Brain microvascular endothelial cell (primary cell): Measurements from ENCODE around the gene ADGRB3.

Source experiments
- DNase-seq: peaks from one replicate; pipeline ENCODE4 v3.0.0-alpha.2; 2020
- H3K27ac ChIP-seq: fragments of 250-450 bp; sonication (Bioruptor Pico); 2 replicates; pipeline ENCODE4 v1.5.1; 2020; ENCODE audit warnings: mild to moderate bottlenecking, moderate library complexity
- H3K27me3 ChIP-seq: fragments of 250-450 bp; sonication (Bioruptor Pico); replicated peaks from 2 replicates; pipeline ENCODE4 v1.5.1; 2020; ENCODE audit warnings: mild to moderate bottlenecking
- H3K36me3 ChIP-seq: fragments of 250-450 bp; sonication (Bioruptor Pico); replicated peaks from 2 replicates; pipeline ENCODE4 v1.5.1; 2020; ENCODE audit warnings: mild to moderate bottlenecking
- H3K4me3 ChIP-seq: 2 replicates; pipeline ENCODE4 v1.5.1; 2011; ENCODE audit warnings: low read depth, mild to moderate bottlenecking, control low read depth, low read length, moderate library complexity
- in situ Hi-C: cut with HindIII; loops from 2 replicates; pipeline ENCODE4 v1.10.0; 2017; ENCODE audit warnings: low sequenced_read_pairs, low pct_ligation_motif_present
- TF ChIP-seq, protein P1 (sequence below): IDR thresholded peaks from 2 replicates; pipeline ENCODE4 v1.5.1; 2011; ENCODE audit warnings: low read depth, mild to moderate bottlenecking, moderate library complexity, low read length, control low read depth, inconsistent platforms; ENCODE audit errors: missing control alignments

The ADGRB3 gene

DNA sequence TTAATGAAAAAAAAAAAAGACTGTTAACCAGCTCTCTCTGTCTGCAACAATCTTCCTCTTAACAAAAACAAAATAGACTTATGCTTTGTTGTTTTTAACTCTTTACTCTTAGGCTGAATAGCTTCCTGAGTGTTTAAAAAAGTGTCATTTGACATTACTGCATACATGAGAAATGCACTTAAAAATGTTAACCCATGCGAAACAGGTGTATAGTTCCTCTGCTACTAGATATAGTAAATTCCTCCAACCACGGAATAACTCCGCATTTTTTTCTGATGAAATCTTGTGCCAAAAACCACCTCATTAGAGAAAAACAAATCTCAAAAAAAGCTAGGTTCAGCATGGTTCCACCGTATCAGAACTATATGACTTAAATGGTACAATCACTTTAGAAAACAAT lies 426.0 kb downstream of the ADGRB3 start:
- no peaks in the 10 kb centered on the region for H3K36me3 ChIP-seq
- in situ Hi-C loops = no loop called here
- H3K27ac ChIP-seq = no peak overlapping the region
- TF ChIP-seq, protein P1, sequence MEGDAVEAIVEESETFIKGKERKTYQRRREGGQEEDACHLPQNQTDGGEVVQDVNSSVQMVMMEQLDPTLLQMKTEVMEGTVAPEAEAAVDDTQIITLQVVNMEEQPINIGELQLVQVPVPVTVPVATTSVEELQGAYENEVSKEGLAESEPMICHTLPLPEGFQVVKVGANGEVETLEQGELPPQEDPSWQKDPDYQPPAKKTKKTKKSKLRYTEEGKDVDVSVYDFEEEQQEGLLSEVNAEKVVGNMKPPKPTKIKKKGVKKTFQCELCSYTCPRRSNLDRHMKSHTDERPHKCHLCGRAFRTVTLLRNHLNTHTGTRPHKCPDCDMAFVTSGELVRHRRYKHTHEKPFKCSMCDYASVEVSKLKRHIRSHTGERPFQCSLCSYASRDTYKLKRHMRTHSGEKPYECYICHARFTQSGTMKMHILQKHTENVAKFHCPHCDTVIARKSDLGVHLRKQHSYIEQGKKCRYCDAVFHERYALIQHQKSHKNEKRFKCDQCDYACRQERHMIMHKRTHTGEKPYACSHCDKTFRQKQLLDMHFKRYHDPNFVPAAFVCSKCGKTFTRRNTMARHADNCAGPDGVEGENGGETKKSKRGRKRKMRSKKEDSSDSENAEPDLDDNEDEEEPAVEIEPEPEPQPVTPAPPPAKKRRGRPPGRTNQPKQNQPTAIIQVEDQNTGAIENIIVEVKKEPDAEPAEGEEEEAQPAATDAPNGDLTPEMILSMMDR = no peak
- no peak for DNase-seq
- no peak overlapping the region for H3K4me3 ChIP-seq
- no peaks in the 10 kb centered on the region for H3K27me3 ChIP-seq

DNA sequence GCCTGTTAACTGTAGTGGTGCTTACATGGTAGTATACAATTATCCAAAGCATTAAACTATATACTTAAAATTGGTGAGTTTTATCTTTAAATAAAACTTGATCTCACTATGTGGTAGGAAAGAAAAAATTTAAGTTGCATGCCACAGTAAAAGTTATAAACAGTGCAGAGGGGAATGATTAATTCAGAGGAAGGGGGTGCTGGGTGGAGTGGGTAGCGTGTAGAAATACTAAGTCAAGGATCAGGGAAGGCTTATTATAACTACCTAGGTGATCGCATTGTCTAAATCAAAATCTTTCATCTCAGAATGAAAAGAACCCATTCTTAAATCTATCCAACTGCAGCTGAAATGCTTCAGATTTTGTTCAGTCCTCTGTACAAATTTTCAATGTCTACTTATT lies 428.3 kb downstream of the ADGRB3 start:
- no peaks in the 10 kb centered on the region for H3K27me3 ChIP-seq
- TF ChIP-seq, protein P1 = no peak
- H3K4me3 ChIP-seq = no peak overlapping the region
- no peaks in the 10 kb centered on the region for H3K36me3 ChIP-seq
- DNase-seq = no peak
- in situ Hi-C loops = no loop called here
- no peak overlapping the region for H3K27ac ChIP-seq

DNA sequence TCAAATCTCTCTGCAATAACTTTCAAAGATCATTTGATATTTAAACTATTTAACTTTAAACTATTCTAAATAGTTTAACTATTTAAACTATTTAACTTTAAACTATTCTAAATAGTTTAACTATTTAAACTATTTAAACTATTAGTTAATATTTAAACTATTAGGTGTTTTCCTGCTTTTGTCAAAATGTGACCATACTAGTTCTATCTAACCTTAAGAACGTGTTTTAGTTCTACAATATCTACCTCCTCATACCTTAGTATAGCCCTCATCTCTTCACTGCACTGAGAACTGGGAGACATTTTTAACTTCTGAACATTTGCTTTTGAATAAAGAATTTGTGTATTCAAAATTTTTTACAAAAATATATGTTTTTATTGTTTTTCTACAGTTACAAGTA lies 429.1 kb downstream of the ADGRB3 start:
- Histone ChIP-seq H3K4me3 (no peak overlapping the region), H3K27ac (no peak overlapping the region), H3K36me3 (no peaks in the 10 kb centered on the region), H3K27me3 (no peaks in the 10 kb centered on the region)
- DNase-seq = no peak
- in situ Hi-C loops = no loop called here
- TF ChIP-seq, protein P1 = no peak

DNA sequence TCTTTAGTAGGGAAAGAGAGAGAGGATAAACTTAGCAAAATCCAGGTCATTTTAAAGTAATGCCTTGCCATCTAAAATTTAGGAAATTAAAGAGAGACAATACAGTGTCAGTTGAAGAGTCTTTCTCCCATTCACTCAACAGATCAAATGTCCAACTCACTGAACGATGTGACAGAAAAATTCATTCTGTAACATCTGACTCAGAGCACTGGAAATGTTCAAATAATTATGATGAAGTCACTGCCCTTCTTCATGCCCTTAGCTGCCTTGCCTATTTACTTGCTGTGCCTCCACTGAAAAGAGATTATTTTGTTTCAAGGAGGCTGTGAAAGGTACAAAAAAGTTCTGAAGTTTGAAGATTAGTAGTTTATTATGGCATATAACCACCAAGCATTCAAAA lies 434.8 kb downstream of the ADGRB3 start:
- no peaks in the 10 kb centered on the region for H3K36me3 ChIP-seq

DNA sequence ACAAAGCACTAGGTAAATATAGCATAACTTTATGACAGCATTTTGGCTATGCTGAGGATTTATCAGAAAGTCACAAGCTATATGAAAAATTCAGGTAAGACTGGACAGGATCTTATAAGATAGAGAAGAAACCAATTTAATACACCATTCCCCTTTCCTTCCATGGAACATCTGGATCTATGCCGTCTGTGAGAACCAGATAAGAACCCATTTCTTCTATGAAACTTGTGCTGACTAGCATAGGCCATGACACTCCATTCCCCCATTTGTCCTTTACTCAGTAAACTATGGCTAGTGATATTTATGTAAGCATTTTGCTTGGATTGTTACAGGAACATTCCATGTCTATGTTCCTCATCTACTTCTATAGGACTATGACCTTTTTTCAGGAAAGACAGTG lies 437.7 kb downstream of the ADGRB3 start:
- Histone ChIP-seq H3K36me3 (no peaks in the 10 kb centered on the region), H3K27ac (no peak overlapping the region), H3K4me3 (no peak overlapping the region), H3K27me3 (no peaks in the 10 kb centered on the region)
- TF ChIP-seq, protein P1 = no peak
- no peak for DNase-seq
- in situ Hi-C loops = no loop called here

More for the DNA sequence above, 434.8 kb downstream of the ADGRB3 start:
- H3K27ac ChIP-seq = no peak overlapping the region
- TF ChIP-seq, protein P1 = no peak
- no peak for DNase-seq
- in situ Hi-C loops = no loop called here
- H3K4me3 ChIP-seq = no peak overlapping the region
- H3K27me3 ChIP-seq = no peaks in the 10 kb centered on the region

DNA sequence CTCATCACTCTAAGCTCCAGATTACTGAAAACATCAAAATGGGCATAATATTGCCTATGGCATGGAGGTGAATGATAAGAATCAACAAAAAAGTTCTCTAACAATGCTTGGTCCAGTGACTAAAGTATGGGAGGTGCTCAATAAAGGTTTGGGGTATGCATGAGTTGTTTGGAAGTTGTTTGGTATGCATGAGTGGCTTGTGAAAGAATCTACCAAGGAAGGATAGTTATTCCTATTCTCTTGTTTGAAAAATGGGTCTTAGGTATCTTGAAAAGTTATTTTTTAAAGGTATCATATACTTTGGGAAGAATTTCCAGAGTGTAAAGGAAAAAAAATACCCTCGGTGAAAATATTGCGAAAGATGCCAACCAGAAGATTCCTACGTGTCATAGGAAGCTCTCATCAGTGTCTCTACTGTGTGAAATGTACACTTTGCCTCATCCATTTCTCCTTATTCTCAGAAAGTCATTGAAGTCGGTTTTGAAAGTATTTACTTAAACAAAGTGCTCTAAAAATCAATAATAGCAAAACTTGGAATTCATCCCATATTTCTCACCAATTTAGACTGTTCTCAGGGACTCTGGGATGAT lies 449.8 kb downstream of the ADGRB3 start:
- Histone ChIP-seq H3K4me3 (no peak overlapping the region), H3K27me3 (no peaks in the 10 kb centered on the region), H3K36me3 (no peaks in the 10 kb centered on the region), H3K27ac (peak overlapping the region; percentile 12)
- TF ChIP-seq, protein P1 = no peak
- DNase-seq = no peak
- in situ Hi-C loops = no loop called here
